B cell (primary cell): Measurements from ENCODE around the gene AGXT2. TPM values are rescaled to one million over a fixed set of nuclear protein-coding genes. Genes with fewer than 3 reads are reported as not detected.

Experiments used
- ATAC-seq: fragments of 200-7000 bp; cut with Tn5 transposase; one replicate; pipeline ENCODE4 v1.10.0; 2021; ENCODE audit warnings: low read depth, mild to moderate bottlenecking, moderate number of reproducible peaks, moderate library complexity
- CTCF ChIA-PET: fragments of 350-600 bp; sonication (Branson Sonifier 250); formaldehyde crosslinking; loops from one replicate; lab custom pipeline; 2021; ENCODE audit warnings: antibody characterized with exemption, inconsistent platforms; lab: Charles Lee
- POLR2A ChIA-PET: fragments of 350-600 bp; sonication (Branson Sonifier 250); formaldehyde crosslinking; loops from one replicate; lab custom pipeline; 2021; ENCODE audit warnings: antibody characterized with exemption; lab: Charles Lee
- DNase-seq: peaks from one replicate; pipeline ENCODE4 v3.0.0; 2013
- H2AFZ ChIP-seq: 2 replicates; pipeline ENCODE4 v1.6.1; 2012; ENCODE audit warnings: mild to moderate bottlenecking, low read depth, low read length; ENCODE audit not compliant: insufficient read depth, poor library complexity, severe bottlenecking
- H3K27ac ChIP-seq, 2 donors: 1 replicate in 1 of 2; 2 replicates in 1 of 2; pipeline ENCODE4 v1.5.1; 2012 to 2013; ENCODE audit warnings: low read length in 2 of 2, mild to moderate bottlenecking in 2 of 2, moderate library complexity in 1 of 2
- H3K27me3 ChIP-seq, 4 experiments: fragments of 200-600 bp in 1 of 4; sonication (generic) in 1 of 4; replicated peaks in 1 of 4; 1 replicate in 2 of 4; 2 replicates in 2 of 4; pipeline versions ENCODE4 v1.6.1 to v1.7.0; 2013 to 2016; ENCODE audit warnings: low read length in 3 of 4, mild to moderate bottlenecking in 2 of 4, mixed read lengths in 1 of 4, moderate library complexity in 1 of 4; ENCODE audit not compliant: insufficient read depth in 4 of 4, control insufficient read depth in 3 of 4; ENCODE audit errors: control extremely low read depth in 1 of 4
- H3K36me3 ChIP-seq, 2 experiments: replicated peaks in 1 of 2; 1 replicate in 1 of 2; 2 replicates in 1 of 2; pipeline versions ENCODE4 v1.6.1 to v1.7.1; 2013; ENCODE audit warnings: low read length in 1 of 2; ENCODE audit not compliant: insufficient read depth in 2 of 2, control insufficient read depth in 1 of 2; ENCODE audit errors: control extremely low read depth in 1 of 2, extremely low read depth in 1 of 2
- H3K4me1 ChIP-seq, 2 donors: fragments of 200-600 bp in 1 of 2; sonication (generic) in 1 of 2; 1 replicate in 1 of 2; 2 replicates in 1 of 2; pipeline versions ENCODE4 v1.5.1 to v1.6.1; 2013 to 2017; ENCODE audit warnings: low read length in 2 of 2; ENCODE audit not compliant: control insufficient read depth in 2 of 2, insufficient read depth in 2 of 2
- H3K4me2 ChIP-seq: replicated peaks from 2 replicates; pipeline ENCODE3; 2012; ENCODE audit warnings: mild to moderate bottlenecking, low read depth, low read length; ENCODE audit not compliant: poor library complexity, severe bottlenecking
- H3K4me3 ChIP-seq, 5 experiments: fragments of 200-600 bp in 1 of 5; sonication (generic) in 1 of 5; 1 replicate in 3 of 5; 2 replicates in 2 of 5; pipeline versions ENCODE4 v1.5.1 to v1.7.0; 2011 to 2016; ENCODE audit warnings: low read length in 4 of 5, mild to moderate bottlenecking in 4 of 5, low read depth in 2 of 5, control low read depth in 1 of 5, moderate library complexity in 1 of 5; ENCODE audit not compliant: insufficient read depth in 1 of 5; ENCODE audit errors: control extremely low read depth in 1 of 5, extremely low read depth in 1 of 5
- H3K79me2 ChIP-seq: fragments of 200-600 bp; sonication (generic); one replicate; pipeline ENCODE4 v1.6.0; 2016; ENCODE audit warnings: low read length; ENCODE audit not compliant: control insufficient read depth, insufficient read depth
- H3K9ac ChIP-seq: fragments of 200-600 bp; sonication (generic); 2 replicates; pipeline ENCODE4 v1.6.1; 2017; ENCODE audit warnings: mild to moderate bottlenecking, low read length, moderate library complexity
- H3K9me3 ChIP-seq, 3 donors: one replicate each; pipeline versions ENCODE4 v1.6.1 to v1.7.1; 2013; ENCODE audit warnings: low read length in 2 of 3; ENCODE audit not compliant: control insufficient read depth in 2 of 3, insufficient read depth in 1 of 3; ENCODE audit errors: control extremely low read depth in 1 of 3
- H4K20me1 ChIP-seq: 2 replicates; pipeline ENCODE4 v1.6.0; 2012; ENCODE audit warnings: mild to moderate bottlenecking, low read length; ENCODE audit not compliant: insufficient read depth, control insufficient read depth, poor library complexity, severe bottlenecking
- H3K27ac Mint-ChIP-seq: one replicate; pipeline ENCODE4 v1.8.0; 2021; ENCODE audit warnings: mixed read lengths
- H3K27me3 Mint-ChIP-seq: one replicate; pipeline ENCODE4 v1.8.0; 2021; ENCODE audit warnings: mixed read lengths
- H3K4me1 Mint-ChIP-seq: one replicate; pipeline ENCODE4 v1.8.0; 2021; ENCODE audit warnings: mixed read lengths
- H3K4me3 Mint-ChIP-seq: one replicate; pipeline ENCODE4 v1.8.0; 2021; ENCODE audit warnings: mixed read lengths
- H3K9me3 Mint-ChIP-seq: one replicate; pipeline ENCODE4 v1.8.0; 2022; ENCODE audit warnings: mixed read lengths; ENCODE audit not compliant: insufficient read depth
- EZH2 ChIP-seq: IDR thresholded peaks from 2 replicates; pipeline ENCODE4 v1.6.1; 2012; ENCODE audit warnings: borderline replicate concordance, low read depth, mild to moderate bottlenecking, moderate library complexity, low read length; ENCODE audit not compliant: insufficient read depth, poor library complexity, severe bottlenecking
- WGBS: methylation state at CpG from one replicate; pipeline ENCODE4 v1.1.5; 2013; ENCODE audit warnings: missing lambda C conversion rate; ENCODE audit not compliant: insufficient coverage; 5-methylcytosine and 5-hydroxymethylcytosine counted together
- intact Hi-C: fragments of 100-400 bp; cut with micrococcal nuclease; formaldehyde crosslinking; loops from one replicate; pipeline ENCODE4 v1.10.0; 2022
- polyA plus RNA-seq: library from polyadenylated mRNA; depleted of rRNA; stranded (reverse); fragments of >200 nt; gene quantifications from 2 replicates; pipeline ENCODE4 v1.2.3, GENCODE V29; 2012
- total RNA-seq, 2 donors: library from RNA; stranded (reverse); fragments of 120-200 nt in 1 of 2; gene quantifications; 1 replicate in 1 of 2; 2 replicates in 1 of 2; pipeline versions ENCODE4 v1.2.3 to v1.2.4, GENCODE V29; 2013 to 2022
- TF ChIP-seq, protein P1 (sequence below): fragments of 200-600 bp; IDR thresholded peaks from one replicate; pipeline ENCODE4 v1.8.0; 2022; ENCODE audit warnings: antibody characterized with exemption, mild to moderate bottlenecking

The AGXT2 gene
- total and polyA plus RNA-seq, 2 donors (not counting 1 experiment from before 2014, with no cell fraction given) = not detected

DNA sequence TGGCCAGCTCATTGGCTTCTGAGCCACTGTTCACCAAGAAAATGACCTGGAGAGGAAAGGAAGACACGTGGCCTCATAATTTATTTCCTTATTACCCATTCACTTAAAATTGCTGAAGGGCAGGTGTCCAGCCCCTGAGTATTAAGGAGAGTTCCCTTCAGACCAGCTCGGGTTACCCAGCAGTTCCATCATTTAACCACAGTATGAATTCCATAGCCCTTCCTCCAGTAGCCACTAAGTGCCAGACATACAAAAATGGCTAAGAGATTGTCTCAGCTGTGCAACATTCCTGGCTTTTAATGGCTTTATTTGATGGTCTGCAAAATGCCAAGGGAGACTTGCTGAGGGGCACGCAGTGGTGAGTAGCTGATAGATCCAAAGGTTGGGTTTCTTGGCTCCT lies 12.5 kb downstream of the AGXT2 start:
- Histone ChIP-seq H3K27ac (no peak overlapping the region), H3K79me2 (no peaks in the 10 kb centered on the region), H3K4me3 (no peak overlapping the region), H2AFZ (no peak overlapping the region), H3K27me3 (peaks cover 0 to 6% (median 0%) of the 10 kb centered on the region in 4 experiments), H3K9ac (no peak overlapping the region), H3K4me2 (no peak overlapping the region), H4K20me1 (no peaks in the 10 kb centered on the region), H3K4me1 (no peaks in the 10 kb centered on the region), H3K36me3 (no peaks in the 10 kb centered on the region), H3K9me3 (no peaks in the 10 kb centered on the region)
- intact Hi-C loops = no loop called here
- no peak for ATAC-seq
- Mint-ChIP-seq H3K4me3 (no peak overlapping the region), H3K4me1 (no peaks in the 10 kb centered on the region), H3K27me3 (peaks cover 22% of the 10 kb centered on the region), H3K9me3 (no peaks in the 10 kb centered on the region), H3K27ac (no peak overlapping the region)
- DNase-seq = no peak
- POLR2A ChIA-PET = no interaction called here
- 83% methylated on average over 2 of the region's 3 CpGs for WGBS
- CTCF ChIA-PET = no interaction called here
- TF ChIP-seq, protein P1, sequence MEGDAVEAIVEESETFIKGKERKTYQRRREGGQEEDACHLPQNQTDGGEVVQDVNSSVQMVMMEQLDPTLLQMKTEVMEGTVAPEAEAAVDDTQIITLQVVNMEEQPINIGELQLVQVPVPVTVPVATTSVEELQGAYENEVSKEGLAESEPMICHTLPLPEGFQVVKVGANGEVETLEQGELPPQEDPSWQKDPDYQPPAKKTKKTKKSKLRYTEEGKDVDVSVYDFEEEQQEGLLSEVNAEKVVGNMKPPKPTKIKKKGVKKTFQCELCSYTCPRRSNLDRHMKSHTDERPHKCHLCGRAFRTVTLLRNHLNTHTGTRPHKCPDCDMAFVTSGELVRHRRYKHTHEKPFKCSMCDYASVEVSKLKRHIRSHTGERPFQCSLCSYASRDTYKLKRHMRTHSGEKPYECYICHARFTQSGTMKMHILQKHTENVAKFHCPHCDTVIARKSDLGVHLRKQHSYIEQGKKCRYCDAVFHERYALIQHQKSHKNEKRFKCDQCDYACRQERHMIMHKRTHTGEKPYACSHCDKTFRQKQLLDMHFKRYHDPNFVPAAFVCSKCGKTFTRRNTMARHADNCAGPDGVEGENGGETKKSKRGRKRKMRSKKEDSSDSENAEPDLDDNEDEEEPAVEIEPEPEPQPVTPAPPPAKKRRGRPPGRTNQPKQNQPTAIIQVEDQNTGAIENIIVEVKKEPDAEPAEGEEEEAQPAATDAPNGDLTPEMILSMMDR = no peak
- no peak for TF ChIP-seq EZH2

DNA sequence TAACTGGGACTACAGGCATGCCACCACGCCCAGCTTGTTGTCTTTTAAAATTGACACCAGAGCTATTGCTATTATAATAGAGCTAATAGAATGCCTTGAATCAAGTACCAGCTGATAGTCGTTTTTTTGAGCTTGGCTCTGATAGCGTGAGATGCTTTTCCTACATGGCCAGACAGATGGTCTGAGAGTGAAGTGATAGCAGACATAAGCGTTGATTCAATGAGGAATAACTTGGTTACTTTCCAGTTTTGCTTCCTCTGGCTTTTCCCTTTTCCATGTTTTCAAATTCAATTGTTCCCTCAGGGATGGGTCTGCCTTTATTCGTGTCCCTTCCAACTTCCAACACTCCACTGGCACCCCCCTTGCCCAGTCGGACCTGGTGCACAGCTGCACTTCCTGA lies 15.4 kb downstream of the AGXT2 start:
- Mint-ChIP-seq H3K27me3 (peaks cover 23% of the 10 kb centered on the region), H3K9me3 (no peaks in the 10 kb centered on the region), H3K4me3 (no peak overlapping the region), H3K27ac (no peak overlapping the region), H3K4me1 (no peaks in the 10 kb centered on the region)
- Histone ChIP-seq H4K20me1 (no peaks in the 10 kb centered on the region), H3K4me3 (no peak overlapping the region), H3K4me2 (no peak overlapping the region), H3K79me2 (no peaks in the 10 kb centered on the region), H3K9me3 (no peaks in the 10 kb centered on the region), H3K36me3 (no peaks in the 10 kb centered on the region), H3K27me3 (peaks cover 0 to 6% (median 0%) of the 10 kb centered on the region in 4 experiments), H3K4me1 (no peaks in the 10 kb centered on the region), H3K27ac (no peak overlapping the region), H3K9ac (no peak overlapping the region), H2AFZ (no peak overlapping the region)
- WGBS = 71% methylated on average over 3 of the region's 6 CpGs
- ChIA-PET POLR2A (no interaction called here), CTCF (no interaction called here)
- intact Hi-C loops = no loop called here
- ATAC-seq (no peak), DNase-seq (no peak)
- TF ChIP-seq, protein P1 = no peak
- TF ChIP-seq EZH2 = no peak
